ENCODE results near the gene CCDC93.
"Not testable (repeated sequence)": the region's sequence is repeated elsewhere in the genome, so short reads cannot be mapped to it uniquely, and the experiment has no call there.

CCDC93 gene

DNA sequence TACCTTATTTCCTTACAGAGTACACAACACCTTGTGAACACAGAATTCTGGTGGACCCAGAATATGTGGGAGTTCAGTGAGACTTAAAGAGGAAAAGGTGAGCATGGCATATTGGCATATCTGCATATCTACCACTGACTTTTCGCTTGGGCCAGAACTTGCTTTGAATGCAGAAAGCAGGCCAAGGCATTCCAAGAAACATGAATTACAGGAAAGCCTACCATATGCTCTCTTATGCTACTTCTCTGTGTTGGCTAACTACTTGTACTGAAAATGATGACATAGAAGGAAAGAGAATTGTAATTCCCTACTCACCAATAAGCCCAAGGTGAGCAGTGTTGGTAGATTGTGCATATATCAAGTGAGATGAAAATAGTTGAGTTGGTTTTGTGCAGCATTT is 31.4 kb upstream of the CCDC93 start:
- no peak for DNase-seq

DNA sequence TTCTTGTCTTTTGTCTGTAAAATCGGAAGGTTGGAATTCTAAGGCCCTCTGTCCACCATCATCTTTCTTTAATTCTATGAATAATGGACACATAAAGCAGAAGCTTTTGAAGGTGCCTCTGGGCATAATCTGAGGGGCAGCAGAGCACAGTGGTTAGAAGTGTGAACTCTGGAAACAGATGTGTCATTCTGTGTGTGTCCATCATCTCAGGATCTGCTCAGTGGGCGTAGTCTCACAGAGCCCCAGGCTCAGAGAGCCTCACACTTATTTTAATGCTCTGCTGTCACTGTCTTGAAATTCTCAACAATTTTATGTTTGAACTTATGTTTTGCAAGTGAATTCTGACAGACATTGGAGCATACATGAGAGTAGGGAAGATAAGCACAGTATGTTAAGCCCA is 31.0 kb upstream of the CCDC93 start:
- DNase-seq: no peak

DNA sequence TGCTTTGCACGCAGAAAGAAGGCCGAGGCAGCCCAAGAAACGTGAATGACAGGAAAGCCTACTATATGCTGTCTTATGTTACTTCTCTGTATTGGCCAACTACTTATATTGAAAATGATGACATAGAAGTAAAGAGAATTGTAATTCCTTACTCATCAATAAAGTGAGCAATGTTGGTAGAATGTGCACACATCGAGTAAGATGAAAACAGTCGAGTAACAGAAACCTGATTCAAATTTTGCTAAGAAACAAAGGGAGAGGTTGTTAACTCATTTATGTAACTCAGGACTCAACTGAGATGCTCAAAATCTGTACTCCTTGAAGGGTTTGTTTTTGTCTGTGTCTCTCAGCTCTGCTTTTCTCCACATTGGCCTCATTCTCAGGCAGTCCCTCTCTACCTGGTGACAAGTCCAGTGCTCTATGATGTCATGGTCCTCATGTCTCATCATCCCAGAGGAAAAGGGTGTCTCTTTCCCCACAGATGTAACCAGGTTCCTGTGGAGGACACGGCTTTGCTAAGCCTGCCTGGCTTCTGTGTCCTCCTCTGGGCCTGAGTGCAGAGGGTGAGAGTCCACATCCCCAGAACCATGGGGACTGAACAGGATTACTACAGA is 30.3 kb upstream of the CCDC93 start:
- DNase-seq: no peak

DNA sequence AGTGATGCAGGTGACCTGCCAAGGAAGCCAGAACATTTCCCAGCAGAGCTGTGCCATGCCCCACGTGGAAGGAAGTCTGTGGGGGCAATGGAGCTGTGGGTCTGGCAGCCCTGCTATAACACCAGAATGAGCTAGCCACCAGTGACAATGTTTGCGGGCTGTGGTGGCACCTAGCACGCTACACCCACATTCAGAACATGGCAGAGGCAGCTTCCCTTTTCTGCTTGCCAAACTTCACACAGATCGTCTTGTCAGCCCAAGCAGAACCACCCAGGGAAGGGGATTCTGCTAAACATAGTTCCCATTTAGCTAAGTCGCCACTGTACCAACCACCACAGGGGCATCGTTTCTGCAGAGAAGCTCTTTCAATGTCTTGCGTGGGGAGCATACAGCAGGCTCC is 27.0 kb upstream of the CCDC93 start:
- DNase-seq: no peak

DNA sequence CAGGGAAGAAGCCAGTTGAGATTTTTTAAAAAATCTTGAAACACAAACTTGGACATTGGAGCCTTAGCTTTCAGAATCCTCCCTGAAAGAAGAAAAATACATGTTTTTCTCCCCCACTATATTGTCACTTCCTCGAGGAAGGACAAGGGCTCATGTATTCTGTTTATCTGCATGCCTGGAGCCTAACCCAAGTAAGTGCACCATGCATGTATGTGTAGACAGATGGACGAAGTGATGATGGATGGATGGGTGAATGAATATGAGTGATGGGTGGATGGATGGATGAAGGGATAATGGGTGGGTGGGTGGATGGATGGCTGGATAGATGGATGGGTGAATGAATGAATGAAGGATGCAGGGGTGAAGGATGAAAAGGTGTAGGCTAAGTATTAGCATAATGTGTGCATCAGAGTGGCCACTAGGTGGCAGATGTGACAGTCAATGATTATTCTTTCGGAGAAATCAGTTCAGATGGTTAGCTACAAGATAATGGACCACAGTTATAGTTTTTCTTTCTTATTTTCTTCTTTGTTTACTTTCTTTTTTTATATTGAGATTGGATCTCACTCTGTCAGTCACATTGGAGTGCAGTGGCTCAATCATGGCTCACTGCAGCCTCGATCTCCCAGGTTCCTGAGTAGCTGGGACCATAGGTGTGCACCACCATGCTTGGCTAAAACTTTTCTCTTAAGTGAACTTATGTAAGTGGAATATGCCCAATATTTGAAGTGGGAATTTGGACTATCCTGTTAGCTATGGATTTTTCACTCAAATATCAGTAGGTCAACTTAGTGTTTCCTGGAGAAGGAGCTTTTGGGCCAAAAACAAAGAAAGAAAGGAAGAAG is 18.5 kb upstream of the CCDC93 start:
- DNase-seq: peak; percentile 31

DNA sequence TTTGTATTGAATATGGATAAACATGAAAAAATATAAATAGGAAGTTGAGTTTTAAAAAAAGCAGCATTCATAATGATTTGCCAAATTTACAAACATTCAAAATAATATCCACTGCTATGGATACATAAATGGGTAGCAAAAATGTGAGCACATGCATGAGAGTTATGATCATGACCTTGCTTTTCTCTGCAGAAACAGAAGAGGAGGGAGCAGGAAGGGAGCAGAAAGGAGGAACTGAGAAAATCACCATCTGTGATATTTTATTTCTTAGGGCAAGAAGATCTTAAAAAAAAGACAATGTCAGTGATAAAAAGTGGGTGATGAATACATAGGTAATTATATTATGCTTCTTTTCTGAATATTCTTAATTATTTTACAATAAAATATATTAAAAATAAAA is 17.7 kb upstream of the CCDC93 start:
- no peak for DNase-seq

DNA sequence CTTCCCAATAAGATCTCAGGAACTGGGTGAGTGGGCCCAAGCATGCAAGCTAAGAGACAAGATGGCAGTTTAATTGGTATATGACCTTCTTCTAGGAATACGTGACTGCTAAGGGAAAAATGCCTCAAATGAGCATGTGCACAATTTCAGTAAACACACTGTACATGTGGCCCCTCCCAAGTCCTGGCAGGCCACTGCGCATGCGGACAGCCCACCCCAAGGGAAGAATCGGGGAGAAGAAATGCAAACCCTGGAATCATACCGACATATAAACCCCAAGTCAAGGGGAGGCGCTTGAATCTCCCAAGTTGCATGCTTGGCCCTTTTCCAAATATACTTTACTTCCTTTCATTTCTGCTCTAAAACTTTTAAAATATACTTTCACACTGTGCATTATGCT is 15.2 kb upstream of the CCDC93 start:
- DNase-seq: no peak

DNA sequence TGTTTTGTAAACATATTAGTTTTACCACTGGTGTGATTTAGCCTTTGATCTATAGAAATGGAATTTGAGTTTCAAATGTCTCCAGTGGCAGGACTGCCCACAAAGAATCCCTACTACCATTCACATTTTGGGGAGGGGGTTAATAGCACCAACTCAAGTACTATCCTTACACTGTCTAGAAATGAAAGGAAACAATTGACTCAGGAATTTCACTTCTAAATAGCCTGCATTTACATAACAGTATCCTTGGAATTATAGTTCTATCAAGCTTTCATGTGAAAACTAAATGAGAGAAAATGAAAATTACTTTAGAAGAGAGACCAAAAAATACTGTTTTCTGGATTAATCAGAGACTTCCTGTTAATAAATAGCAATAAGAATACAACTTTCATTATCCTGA is 7.5 kb upstream of the CCDC93 start:
- no peak for DNase-seq

DNA sequence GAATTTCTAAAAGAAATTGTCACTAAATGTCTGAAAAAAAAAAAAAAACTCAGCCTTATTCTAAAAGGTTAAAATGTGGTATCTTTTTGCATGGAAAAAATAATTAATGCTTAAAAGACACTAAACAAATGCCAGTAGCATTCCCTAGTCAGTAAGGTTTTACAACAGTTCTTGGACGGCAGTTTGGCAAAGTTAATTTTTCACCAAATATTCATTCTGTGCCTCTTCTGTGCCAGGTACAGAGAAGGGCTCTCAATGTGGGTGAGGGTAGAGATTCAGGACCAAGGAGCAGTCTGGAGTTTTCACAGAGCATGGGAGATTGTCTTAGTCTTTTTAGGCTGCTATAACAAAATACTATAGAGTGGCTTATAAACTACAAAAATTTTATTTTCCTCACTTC is 6.0 kb upstream of the CCDC93 start:
- no peak for DNase-seq

DNA sequence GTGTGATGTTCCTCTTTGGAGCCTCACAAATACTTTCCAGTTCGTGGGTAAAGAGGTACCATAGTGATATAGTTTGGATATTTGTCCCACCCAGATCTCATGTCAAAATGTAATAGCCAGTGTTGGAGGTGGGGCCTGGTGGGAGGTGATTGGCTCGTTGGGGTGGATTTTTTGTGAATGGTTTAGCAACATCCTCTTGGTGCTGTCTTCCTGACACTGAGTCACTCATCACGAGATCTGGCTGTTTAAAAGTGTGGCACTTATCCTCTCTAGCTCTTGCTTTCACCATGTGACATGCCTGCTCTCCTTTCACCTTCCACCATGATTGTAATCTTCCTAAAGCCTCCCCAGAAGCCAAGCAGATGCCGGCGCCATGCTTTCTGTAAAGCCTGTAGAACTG is 3.0 kb upstream of the CCDC93 start:
- DNase-seq: no peak

DNA sequence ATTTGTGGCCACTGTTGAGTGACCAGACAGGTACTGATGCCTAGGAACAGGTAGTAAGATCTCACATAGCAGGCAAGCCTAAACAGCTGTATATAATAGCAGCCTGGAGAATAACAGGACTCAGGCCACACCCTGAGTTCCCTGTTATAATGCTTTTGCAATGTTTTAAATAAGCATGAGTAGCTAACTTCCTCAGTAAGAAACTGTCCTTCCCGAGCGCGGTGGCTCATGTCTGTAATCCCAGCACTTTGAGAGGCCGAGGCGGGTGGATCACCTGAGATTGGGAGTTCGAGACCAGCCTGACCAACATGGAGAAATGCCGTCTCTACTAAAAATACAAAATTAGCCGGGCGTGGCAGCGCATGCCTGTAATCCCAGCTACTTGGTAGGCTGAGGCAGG is 1.9 kb upstream of the CCDC93 start:
- not testable (repeated sequence) for DNase-seq

DNA sequence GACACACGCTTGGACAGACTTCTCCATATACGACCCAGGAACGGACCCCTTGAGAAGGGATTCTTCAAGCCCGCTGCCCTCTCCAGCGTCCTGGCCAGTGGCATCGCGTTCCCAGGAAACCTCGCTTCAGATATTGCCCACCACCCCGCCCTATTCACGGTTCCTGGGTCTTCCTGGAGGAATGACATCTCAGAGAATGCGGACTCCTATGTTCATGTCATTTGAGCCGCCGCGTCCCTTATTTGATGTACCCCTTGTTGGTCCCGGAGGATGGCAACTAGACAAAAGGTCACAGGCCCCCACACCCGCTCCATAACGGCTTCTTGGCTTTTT is 588 bp upstream of the CCDC93 start:
- no peak for DNase-seq

DNA sequence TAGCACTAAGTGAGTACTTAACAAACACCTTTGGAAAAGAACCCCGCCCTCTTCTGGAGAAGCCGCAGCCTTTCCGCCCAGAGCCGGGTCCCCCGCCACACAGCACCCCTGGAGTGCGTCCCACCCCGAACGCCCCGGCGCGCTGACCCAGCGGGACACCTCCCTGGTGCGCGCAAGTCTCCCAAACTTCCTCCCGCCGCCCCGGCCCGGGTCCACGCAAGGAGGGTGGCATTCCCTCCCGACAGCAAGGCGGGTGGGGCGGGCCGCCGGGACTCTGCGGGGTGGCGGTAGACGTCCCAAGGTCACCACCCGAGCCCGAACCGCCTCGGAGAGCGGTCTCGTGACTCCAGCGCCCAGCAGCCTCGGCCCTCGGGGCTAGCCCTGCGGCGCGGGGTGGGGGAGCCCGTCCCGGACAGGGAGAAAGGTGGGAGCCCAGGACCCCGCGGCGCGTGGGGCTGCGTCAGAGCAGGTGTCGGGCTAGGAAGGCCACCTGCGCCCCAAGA is 598 bp downstream of the CCDC93 start:
- no peak for DNase-seq

DNA sequence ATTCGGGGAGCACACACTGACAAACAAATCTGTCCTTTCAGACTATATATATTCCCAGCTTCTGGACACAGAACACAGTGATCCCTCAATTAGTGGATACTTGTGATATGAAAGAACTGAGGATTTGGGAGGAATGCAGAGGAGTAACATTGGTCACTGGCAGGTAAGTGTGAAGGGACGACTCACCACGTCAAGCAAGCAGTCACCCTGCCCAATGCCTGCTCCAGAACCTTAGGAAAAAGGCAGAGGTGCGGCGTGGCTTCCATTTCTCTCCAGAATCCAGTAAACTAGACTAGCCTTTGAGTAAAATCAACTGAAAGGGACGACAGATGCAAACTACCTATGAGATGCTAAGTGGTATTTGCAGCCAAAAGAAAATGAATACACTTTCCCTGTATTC is 1.1 kb downstream of the CCDC93 start:
- DNase-seq: no peak

DNA sequence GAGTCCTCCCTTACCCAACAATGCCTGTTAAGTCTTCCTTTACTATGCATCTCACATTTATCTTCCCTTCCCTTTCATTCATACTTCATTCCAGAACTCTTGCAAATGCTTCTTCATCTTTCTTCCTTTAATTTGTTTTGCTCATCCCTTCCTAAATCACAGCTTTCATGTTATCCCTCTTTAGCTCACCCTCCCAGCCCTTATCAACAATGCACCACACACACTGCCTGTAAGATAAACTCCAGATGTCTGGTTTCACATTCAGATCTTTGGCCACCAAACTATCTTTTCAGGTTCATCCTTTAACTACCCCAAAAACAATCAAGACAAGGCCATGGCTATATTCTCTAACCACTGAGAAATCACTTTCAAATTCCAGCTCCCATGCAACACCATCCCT is 3.4 kb downstream of the CCDC93 start:
- DNase-seq: no peak

DNA sequence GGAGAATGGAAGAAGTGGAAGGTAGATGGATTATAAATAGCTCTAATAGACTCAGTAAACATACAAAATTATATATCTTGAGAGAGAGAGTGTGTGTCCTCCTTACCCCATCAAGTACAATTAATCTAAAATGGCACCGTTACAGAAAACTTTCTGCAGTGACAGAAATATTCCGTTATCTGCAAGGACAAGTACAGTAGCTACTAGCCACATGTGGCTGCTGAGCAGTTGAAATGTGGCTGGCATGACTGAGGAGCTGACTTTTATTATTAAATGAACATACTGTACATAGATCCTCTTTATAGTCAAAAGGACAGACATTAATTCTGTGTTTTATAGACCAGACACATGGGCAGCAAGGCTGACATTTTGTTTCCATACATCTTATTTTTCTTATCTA is 7.0 kb downstream of the CCDC93 start:
- no peak for DNase-seq

DNA sequence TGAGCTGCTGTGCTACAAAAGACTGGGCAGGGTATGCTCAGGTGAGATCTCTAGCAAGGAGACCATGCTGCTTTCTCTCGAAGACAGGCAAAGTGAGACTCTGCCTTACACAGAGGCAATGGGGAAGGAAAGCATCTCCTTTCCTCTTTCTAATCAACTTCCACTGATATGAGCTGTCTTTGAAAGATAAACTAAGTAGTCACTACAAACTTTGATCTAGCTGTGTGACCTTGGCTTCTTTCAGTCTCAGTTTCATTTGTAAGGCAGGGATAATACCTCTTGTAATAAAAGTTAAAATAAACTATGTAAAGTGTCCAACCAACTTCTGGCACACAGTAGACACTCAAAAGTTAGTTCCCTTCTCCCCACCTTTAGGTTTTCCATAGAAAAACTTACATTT is 7.5 kb downstream of the CCDC93 start:
- no peak for DNase-seq

DNA sequence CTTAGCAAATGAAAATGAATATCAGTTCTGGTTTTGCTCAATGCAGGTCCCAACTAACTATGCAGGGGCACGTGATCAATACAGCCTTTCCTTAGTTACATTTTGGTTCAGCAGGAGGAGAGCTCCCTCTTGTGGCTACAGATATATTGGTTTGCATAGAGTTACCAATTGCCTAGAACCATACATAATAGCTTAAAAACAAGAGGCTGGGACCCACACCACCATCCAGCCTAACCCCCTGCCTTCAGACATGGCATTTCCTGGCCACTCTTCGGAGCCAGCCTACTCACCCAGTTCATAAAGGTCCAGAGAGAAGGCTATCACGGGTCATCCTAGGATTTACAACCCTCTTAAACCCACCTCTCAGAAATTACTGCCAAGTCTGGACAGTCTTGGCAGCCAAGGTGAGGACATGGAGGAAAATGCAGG is 10.5 kb downstream of the CCDC93 start:
- peak; percentile 74 for DNase-seq

DNA sequence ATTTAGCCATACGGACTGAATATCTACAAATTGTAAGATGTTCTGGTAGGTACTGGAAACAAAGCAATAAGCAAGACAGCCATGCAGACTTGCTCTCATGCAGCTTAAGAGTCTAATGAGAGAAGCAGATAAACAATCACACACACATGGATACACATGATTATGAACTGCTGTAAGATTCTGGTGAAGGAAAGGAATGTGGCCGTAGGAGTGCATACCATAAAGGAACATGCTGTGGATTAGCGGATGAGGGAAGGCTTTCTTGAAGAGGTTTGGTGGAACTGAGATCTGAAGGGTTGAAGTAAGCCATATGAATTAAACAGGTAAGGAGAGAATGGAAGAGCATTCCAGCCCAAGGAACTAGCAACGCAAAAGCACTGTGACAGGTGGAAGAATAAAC is 13.8 kb downstream of the CCDC93 start:
- no peak for DNase-seq

DNA sequence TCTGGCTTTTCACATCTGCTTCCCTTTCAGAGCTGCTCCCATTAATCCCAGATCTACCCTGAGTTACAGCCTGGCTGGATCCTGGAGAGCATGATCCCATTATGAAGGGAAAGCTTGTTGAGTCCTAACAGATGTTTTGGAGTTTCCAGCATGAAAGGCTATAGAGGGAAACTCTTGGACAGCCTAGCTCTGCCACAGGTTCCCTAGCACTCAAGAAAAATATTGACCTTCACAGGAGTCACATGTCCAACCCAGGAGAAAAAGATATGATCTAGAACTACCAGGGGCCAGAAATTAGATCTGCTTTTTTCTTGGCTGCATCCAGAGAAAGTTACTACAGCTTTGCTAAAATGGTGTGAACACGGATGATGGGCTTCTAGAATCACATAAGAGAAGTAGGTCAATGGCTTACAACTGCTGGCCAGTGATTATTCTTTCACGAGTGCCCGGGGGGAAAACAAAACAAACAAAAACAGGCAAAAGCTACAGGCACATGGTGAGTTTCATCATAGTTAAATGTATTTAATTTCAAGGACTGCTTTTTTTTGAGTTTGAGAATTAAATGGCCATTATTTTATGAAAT is 15.9 kb downstream of the CCDC93 start:
- no peak for DNase-seq

DNA sequence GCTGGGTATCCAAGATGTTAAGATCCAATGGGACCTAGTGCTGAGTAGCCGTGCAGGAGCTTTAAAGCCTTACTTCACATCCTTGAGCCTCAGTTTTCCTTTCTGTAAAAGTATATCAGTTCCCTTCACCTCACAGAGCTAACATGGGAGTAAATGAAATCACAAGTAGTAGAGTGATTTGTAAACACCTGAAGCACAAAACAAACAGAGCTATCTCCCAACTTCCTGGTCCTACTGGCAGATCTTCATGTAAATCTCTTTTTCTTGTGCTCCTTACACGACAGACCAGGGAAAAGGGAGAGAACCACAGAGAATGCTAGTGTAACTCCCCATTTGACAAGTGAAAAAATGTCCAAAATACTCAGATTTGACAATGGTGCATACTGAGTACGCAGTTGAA is 17.3 kb downstream of the CCDC93 start:
- no peak for DNase-seq

DNA sequence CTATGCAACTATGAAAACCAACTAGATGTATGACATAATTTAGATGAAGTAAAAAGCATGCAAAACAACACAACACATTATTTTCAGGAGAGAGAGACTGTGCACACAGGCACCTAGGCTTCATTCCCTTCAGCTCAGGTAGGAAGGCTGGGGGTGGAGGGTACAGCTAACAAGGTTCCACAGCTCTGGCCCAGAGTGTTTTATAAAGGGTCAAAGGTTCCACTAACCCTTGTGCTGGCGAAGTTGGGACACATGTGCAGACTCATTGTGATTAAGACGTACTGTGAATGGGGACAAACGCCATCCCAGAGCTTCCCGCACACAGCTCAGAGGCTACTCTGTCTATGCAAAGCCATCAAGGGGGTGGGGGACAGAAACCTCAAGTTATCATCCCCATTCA is 19.1 kb downstream of the CCDC93 start:
- DNase-seq: no peak

DNA sequence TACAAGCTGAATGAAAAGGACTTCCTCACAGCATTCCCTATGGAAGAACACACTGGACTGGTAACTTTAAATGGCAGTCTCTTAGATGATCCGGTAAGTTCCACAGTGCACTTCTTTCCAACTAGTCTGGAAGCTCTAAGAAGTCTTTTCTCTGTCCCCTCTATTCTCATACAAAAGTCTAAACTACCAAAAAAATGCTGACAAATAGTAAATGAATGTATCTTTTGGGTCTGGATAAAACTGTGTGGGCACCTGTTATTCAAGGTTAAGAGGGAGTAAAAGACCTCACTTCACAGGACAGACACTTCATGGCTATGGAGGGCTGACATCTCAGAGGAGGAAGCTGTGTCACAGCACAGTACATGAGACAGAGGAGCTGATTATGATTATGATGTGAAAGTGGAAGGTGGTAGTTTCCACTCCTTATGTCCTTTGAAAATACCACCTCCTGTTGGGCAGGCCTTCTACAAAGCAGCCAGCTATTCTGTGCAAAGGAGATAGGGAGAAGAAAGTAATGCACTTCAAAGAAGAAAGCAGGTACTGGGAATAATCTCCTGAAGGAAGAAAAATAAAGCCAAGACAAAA is 23.9 kb downstream of the CCDC93 start:
- DNase-seq: no peak

DNA sequence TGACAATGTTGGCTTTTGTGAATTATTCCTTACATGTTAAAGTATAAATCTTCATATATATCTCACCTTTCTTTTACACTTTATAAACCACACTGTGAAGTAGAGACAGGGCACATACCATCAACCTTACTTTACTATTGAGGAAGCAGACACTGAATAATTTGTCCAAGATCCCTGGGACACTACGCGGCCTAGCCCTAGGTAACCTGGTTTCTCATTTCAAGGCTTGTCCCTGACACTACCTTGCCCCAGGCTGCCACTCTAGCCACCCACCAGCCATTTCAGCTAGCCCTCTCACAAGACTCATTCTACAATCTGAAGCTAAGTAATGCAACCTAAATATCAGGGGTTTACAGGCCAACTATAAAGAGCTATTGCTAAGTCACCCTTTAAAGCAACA is 26.7 kb downstream of the CCDC93 start:
- no peak for DNase-seq
